DOHH2 (cell line): ENCODE data around the gene CD164L2.

Experiments
- EZH2phosphoT487 ChIP-seq: fragments of 200-600 bp; sonication (generic); IDR thresholded peaks from 2 replicates; pipeline ENCODE4 v1.6.1; 2017; ENCODE audit warnings: borderline replicate concordance, mild to moderate bottlenecking, antibody characterized with exemption, low read length, moderate library complexity, mixed read lengths
- TF ChIP-seq, protein P1 (sequence below): fragments of 200-600 bp; sonication (generic); IDR thresholded peaks from one replicate; pipeline ENCODE4 v1.5.1; 2014; ENCODE audit warnings: antibody characterized with exemption, mild to moderate bottlenecking, low read depth, low read length; ENCODE audit not compliant: poor library complexity, severe bottlenecking

DNA sequence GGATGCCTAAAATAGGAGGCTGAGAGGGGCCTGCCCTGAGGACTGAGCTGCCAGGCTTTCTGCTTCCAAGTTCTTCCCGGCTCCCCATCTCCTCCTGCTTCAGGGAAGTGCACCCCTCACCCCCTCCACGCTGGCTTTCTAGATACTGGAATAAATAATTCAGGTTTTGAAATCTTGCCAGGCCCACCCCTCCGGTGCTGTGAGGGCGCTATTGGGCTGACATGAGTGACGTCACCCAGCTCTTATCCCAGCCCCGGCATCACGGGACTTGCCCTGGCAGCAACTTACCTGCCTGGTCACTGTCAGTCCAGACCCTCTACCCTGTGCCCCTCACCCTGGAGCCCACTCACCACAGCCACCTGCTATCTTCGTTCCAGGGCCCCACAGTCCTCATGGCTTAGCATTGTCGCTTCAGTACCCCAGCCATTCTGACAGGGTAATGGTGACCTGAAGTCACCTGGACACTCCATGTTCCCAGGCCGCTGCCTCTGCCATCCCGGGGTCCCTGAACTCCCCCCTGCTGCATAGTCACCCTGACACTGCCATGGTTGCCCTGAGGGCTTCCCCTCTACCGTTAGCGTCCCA, 8.5 kb upstream of the CD164L2 start:
- TF ChIP-seq, protein P1, sequence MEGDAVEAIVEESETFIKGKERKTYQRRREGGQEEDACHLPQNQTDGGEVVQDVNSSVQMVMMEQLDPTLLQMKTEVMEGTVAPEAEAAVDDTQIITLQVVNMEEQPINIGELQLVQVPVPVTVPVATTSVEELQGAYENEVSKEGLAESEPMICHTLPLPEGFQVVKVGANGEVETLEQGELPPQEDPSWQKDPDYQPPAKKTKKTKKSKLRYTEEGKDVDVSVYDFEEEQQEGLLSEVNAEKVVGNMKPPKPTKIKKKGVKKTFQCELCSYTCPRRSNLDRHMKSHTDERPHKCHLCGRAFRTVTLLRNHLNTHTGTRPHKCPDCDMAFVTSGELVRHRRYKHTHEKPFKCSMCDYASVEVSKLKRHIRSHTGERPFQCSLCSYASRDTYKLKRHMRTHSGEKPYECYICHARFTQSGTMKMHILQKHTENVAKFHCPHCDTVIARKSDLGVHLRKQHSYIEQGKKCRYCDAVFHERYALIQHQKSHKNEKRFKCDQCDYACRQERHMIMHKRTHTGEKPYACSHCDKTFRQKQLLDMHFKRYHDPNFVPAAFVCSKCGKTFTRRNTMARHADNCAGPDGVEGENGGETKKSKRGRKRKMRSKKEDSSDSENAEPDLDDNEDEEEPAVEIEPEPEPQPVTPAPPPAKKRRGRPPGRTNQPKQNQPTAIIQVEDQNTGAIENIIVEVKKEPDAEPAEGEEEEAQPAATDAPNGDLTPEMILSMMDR: no peak
- no peak for TF ChIP-seq EZH2phosphoT487
